Measurements from ENCODE around the gene GBE1.

The GBE1 gene

DNA sequence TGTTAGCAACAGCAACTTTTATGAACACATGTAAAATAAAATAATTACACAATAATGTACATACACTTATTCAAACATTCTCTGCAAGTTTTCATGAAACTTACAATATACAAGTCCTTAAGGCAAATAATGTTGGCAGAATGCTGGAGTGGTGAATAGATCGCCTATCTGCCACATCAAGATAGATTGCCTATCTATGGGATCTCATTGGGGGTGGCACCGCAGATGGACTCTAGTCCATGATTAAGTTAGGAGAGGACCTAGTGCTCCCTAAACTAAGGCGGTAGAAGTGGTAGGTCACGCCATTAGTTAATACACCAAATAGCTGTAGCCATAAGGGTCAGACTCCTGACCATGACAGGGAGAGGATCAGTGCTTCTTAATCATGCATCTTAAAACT is 315.7 kb downstream of the GBE1 start:
- no peaks in the 10 kb centered on the region for H3K4me1 ChIP-seq (ENCODE audit: insufficient read depth, low read length, poor library complexity, severe bottlenecking)
- H3K27me3 ChIP-seq (ENCODE audit: insufficient read depth, low read length, poor library complexity, severe bottlenecking), result no peaks in the 10 kb centered on the region
- no peaks in the 10 kb centered on the region for H3K36me3 ChIP-seq (ENCODE audit: insufficient read depth, low read length)
- H4K20me1 ChIP-seq (ENCODE audit: insufficient read depth, low read length, poor library complexity, severe bottlenecking), result no peaks in the 10 kb centered on the region
- H3K9me2 ChIP-seq (replicated peaks; ENCODE audit: low read depth, low read length), result no peaks in the 10 kb centered on the region
- H3K9me3 ChIP-seq (ENCODE audit: insufficient read depth, low read depth, low read length), result no peaks in the 10 kb centered on the region
- H3K4me3 ChIP-seq (ENCODE audit: low read length, poor library complexity, severe bottlenecking), result no peak overlapping the region
- no peak overlapping the region for H2AFZ ChIP-seq (ENCODE audit: low read length)
- H3F3A ChIP-seq (ENCODE audit: low read depth), result no peaks in the 10 kb centered on the region
- no peak overlapping the region for H3K4me2 ChIP-seq (ENCODE audit: low read depth, low read length, poor library complexity, severe bottlenecking)
- no peak overlapping the region for H3K9ac ChIP-seq (ENCODE audit: low read depth, low read length, poor library complexity, severe bottlenecking)
- no peak for TF ChIP-seq EZH2phosphoT487 (IDR thresholded peaks at IDR 0.05; ENCODE audit: borderline replicate concordance)
- TF ChIP-seq, protein P1, sequence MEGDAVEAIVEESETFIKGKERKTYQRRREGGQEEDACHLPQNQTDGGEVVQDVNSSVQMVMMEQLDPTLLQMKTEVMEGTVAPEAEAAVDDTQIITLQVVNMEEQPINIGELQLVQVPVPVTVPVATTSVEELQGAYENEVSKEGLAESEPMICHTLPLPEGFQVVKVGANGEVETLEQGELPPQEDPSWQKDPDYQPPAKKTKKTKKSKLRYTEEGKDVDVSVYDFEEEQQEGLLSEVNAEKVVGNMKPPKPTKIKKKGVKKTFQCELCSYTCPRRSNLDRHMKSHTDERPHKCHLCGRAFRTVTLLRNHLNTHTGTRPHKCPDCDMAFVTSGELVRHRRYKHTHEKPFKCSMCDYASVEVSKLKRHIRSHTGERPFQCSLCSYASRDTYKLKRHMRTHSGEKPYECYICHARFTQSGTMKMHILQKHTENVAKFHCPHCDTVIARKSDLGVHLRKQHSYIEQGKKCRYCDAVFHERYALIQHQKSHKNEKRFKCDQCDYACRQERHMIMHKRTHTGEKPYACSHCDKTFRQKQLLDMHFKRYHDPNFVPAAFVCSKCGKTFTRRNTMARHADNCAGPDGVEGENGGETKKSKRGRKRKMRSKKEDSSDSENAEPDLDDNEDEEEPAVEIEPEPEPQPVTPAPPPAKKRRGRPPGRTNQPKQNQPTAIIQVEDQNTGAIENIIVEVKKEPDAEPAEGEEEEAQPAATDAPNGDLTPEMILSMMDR (conservative IDR thresholded peaks at IDR 0.05; ENCODE audit: low read length), result no peak
- no peaks in the 10 kb centered on the region for H3K79me2 ChIP-seq (ENCODE audit: insufficient read depth, low read length)

DNA sequence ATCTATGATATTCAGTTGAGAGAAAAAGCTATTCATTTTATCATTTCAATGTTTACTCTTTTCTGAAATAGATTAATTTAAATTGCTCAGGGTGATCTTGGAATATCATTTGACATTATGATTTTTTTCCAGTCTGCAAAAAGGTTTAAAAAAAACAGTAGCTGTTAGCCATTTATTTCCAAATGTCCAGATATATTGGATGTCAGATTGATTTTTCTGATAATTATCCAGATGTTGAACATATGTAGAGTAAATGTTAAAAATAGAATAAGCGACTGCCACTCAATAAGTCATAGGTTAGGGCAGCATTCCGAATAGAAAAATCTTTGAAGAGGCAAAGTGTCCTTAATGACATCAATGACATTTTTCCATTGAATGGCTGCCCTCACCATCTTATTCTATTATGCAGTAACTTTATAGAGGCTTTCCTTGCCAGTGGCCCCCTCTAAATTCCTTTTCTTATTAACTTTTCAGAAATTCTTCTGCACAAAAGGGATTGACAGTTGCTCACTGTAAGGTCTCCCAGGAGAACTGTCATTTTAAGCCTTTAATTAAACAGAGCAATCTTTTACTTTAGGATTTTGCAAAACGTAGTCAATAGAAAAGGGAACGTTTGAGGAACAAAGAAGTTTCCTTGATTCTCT is 316.5 kb downstream of the GBE1 start:
- no peaks in the 10 kb centered on the region for H3K36me3 ChIP-seq (ENCODE audit: insufficient read depth, low read length)

DNA sequence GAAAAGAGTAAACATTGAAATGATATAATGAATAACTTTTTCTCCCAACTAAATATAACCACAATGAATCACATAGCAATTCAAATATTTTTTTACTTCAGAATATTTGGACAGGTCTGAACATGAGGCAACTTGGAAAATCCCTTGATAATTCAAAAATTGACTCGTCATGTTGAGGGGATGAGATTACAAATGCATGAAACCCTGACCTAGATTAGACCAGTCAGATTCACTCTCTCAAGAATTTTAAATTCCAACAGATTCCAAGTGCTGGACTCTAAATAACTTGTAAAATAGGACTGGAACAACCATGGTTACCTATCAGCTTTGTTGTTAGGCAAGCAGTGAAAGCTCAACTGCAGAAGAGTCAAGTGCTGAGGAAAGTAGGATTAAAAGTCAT is 317.5 kb downstream of the GBE1 start:
- Histone ChIP-seq H2AFZ (ENCODE audit: low read length) (no peak overlapping the region), H3K4me2 (ENCODE audit: low read depth, low read length, poor library complexity, severe bottlenecking) (no peak overlapping the region)

More for the DNA sequence above, 316.5 kb downstream of the GBE1 start:
- Histone ChIP-seq H3F3A (ENCODE audit: low read depth) (no peaks in the 10 kb centered on the region), H3K4me2 (ENCODE audit: low read depth, low read length, poor library complexity, severe bottlenecking) (no peak overlapping the region), H4K20me1 (ENCODE audit: insufficient read depth, low read length, poor library complexity, severe bottlenecking) (no peaks in the 10 kb centered on the region), H2AFZ (ENCODE audit: low read length) (no peak overlapping the region), H3K4me3 (ENCODE audit: low read length, poor library complexity, severe bottlenecking) (no peak overlapping the region), H3K27me3 (ENCODE audit: insufficient read depth, low read length, poor library complexity, severe bottlenecking) (no peaks in the 10 kb centered on the region), H3K9me2 (replicated peaks; ENCODE audit: low read depth, low read length) (no peaks in the 10 kb centered on the region), H3K79me2 (ENCODE audit: insufficient read depth, low read length) (no peaks in the 10 kb centered on the region), H3K9ac (ENCODE audit: low read depth, low read length, poor library complexity, severe bottlenecking) (no peak overlapping the region), H3K9me3 (ENCODE audit: insufficient read depth, low read depth, low read length) (no peaks in the 10 kb centered on the region), H3K4me1 (ENCODE audit: insufficient read depth, low read length, poor library complexity, severe bottlenecking) (no peaks in the 10 kb centered on the region)
- TF ChIP-seq EZH2phosphoT487 (IDR thresholded peaks at IDR 0.05; ENCODE audit: borderline replicate concordance), result no peak
- TF ChIP-seq, protein P1 (conservative IDR thresholded peaks at IDR 0.05; ENCODE audit: low read length), result no peak

More for the DNA sequence above, 317.5 kb downstream of the GBE1 start:
- Histone ChIP-seq H3K4me3 (ENCODE audit: low read length, poor library complexity, severe bottlenecking) (no peak overlapping the region), H4K20me1 (ENCODE audit: insufficient read depth, low read length, poor library complexity, severe bottlenecking) (no peaks in the 10 kb centered on the region), H3K9me3 (ENCODE audit: insufficient read depth, low read depth, low read length) (no peaks in the 10 kb centered on the region), H3K9me2 (replicated peaks; ENCODE audit: low read depth, low read length) (no peaks in the 10 kb centered on the region), H3K9ac (ENCODE audit: low read depth, low read length, poor library complexity, severe bottlenecking) (no peak overlapping the region), H3K4me1 (ENCODE audit: insufficient read depth, low read length, poor library complexity, severe bottlenecking) (no peaks in the 10 kb centered on the region), H3F3A (ENCODE audit: low read depth) (no peaks in the 10 kb centered on the region), H3K36me3 (ENCODE audit: insufficient read depth, low read length) (no peaks in the 10 kb centered on the region), H3K27me3 (ENCODE audit: insufficient read depth, low read length, poor library complexity, severe bottlenecking) (no peaks in the 10 kb centered on the region), H3K79me2 (ENCODE audit: insufficient read depth, low read length) (no peaks in the 10 kb centered on the region)
- TF ChIP-seq, protein P1 (conservative IDR thresholded peaks at IDR 0.05; ENCODE audit: low read length), result no peak
- TF ChIP-seq EZH2phosphoT487 (IDR thresholded peaks at IDR 0.05; ENCODE audit: borderline replicate concordance), result no peak

Data from Loucy (cell line).